Kidney (tissue), 14 donors: ENCODE data around the gene JTB. TPM values are rescaled to one million over a fixed set of nuclear protein-coding genes. Genes with fewer than 3 reads are reported as not detected.

Source experiments
- DNase-seq, 5 donors: peaks; one replicate each; pipeline ENCODE4 v3.0.0-alpha.2; 2013 to 2020
- FAIRE-seq: peaks from 2 replicates; lab custom pipeline; 2012; peaks lifted over from hg19 to GRCh38; lab: Jason Lieb, UNC
- H3K27ac ChIP-seq, 2 donors: one replicate each; pipeline ENCODE4 v1.7.0; 2013; ENCODE audit warnings: low read depth in 2 of 2, low read length in 2 of 2, inconsistent platforms in 1 of 2
- H3K27me3 ChIP-seq: one replicate; pipeline ENCODE4 v1.7.1; 2013; ENCODE audit warnings: low read length, inconsistent platforms; ENCODE audit not compliant: control insufficient read depth, insufficient read depth
- H3K36me3 ChIP-seq, 3 donors: one replicate each; pipeline versions ENCODE4 v1.7.0 to v1.7.1; 2013; ENCODE audit warnings: low read length in 3 of 3, control low read depth in 1 of 3, inconsistent platforms in 1 of 3; ENCODE audit not compliant: insufficient read depth in 3 of 3, control insufficient read depth in 2 of 3
- H3K4me1 ChIP-seq, 3 donors: one replicate each; pipeline versions ENCODE4 v1.7.0 to v1.7.1; 2013; ENCODE audit warnings: low read length in 3 of 3, inconsistent platforms in 1 of 3, low read depth in 1 of 3; ENCODE audit not compliant: control insufficient read depth in 2 of 3, insufficient read depth in 2 of 3
- H3K4me3 ChIP-seq, 3 donors: one replicate each; pipeline versions ENCODE4 v1.7.0 to v1.8.1; 2013; ENCODE audit warnings: low read length in 3 of 3, control low read depth in 1 of 3, inconsistent platforms in 1 of 3
- H3K9ac ChIP-seq, 3 donors: one replicate each; pipeline versions ENCODE4 v1.7.0 to v1.7.1; 2013; ENCODE audit warnings: low read length in 3 of 3, control low read depth in 1 of 3, inconsistent platforms in 1 of 3
- H3K9me3 ChIP-seq, 3 donors: one replicate each; pipeline versions ENCODE4 v1.7.0 to v1.7.1; 2013; ENCODE audit warnings: low read length in 3 of 3, control low read depth in 1 of 3, inconsistent platforms in 1 of 3; ENCODE audit not compliant: control insufficient read depth in 2 of 3, insufficient read depth in 1 of 3
- intact Hi-C: fragments of 100-400 bp; cut with DNase I; formaldehyde crosslinking; loops from one replicate; pipeline ENCODE4 v1.11.1; 2022
- polyA plus RNA-seq: library from polyadenylated mRNA; stranded (reverse); fragments of 350-450 nt; fragmentation: Illumina TruSeq; extraction: RNeasy Lipid Tissue Mini Kit (QIAGEN cat#74804); gene quantifications from one replicate; pipeline ENCODE4 v1.2.3, GENCODE V29; 2014; ENCODE audit warnings: low read depth, low replicate concordance; ENCODE audit not compliant: insufficient read depth
- total RNA-seq: library from RNA; stranded (reverse); fragmentation: NEBNext Ultra II Directional; extraction: Animal tissue kit (Norgen Biotek cat#: 25700); gene quantifications from one replicate; pipeline ENCODE4 v1.2.1, GENCODE V29; 2021
- TF ChIP-seq, protein P1 (sequence below): IDR thresholded peaks from 3 replicates; pipeline ENCODE4 v1.5.1; 2012; ENCODE audit warnings: mild to moderate bottlenecking, moderate library complexity, borderline replicate concordance; ENCODE audit not compliant: insufficient read depth; ENCODE audit errors: extremely low read depth
- donor health status: control.
- donor health status: control.
- donor health status: control.
- donor health status: control.
- donor health status: control.
- donor health status: DM: yes; HTN: yes; CAD: no.
- donor health status: Normal renal cell carcinoma (clear cell type).

JTB gene
- total and polyA plus RNA-seq, 2 donors from 2014 or later, result 97.0 to 188 TPM

DNA sequence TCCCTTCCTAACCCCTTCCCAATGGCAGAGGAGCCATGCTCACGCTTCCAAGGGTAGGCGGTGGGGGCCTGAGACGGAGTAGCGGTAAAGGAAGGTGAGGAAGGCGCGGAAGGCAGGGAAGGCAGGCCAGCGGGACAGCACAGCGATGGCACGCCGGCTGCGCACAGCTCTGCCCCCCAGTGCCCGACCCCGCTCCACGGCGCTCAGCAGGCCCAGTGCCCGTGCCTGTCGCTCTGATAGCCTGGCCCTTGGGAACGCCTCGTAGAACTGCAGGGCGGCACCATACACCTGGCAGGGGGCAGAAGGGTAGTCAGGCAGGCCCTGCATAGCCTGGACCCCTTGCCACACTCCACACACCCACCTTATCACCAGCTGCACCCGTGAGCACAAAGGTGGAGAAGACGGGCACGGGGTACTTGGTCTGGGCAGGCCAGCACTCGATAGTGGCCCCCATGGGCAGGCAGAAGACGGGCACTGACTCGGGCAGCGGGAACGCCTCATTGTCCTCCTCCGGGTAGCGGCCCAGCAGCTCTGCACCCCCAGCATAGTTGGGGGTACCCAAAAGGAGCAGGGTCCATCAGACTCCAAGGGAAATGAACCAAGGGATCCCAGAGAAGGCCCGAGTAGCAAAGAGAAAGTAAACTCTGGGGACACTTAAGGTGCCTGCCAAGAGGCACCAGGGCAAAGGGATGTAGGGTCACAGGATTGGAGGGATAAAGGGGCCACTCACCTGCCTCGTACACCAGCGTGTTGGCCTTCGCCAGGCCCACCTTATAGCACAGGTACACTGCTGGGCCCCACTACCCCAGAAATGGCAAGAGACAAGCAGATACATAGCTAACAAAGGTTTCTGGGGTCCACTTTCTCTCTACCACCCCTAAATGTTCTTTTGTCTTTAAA lies 35.4 kb downstream of the JTB start:
- FAIRE-seq (no peak), DNase-seq (peak in 2 of 5 donors; percentile 27 to 69)
- H3K9ac ChIP-seq, result no peak overlapping the region
- TF ChIP-seq, protein P1, sequence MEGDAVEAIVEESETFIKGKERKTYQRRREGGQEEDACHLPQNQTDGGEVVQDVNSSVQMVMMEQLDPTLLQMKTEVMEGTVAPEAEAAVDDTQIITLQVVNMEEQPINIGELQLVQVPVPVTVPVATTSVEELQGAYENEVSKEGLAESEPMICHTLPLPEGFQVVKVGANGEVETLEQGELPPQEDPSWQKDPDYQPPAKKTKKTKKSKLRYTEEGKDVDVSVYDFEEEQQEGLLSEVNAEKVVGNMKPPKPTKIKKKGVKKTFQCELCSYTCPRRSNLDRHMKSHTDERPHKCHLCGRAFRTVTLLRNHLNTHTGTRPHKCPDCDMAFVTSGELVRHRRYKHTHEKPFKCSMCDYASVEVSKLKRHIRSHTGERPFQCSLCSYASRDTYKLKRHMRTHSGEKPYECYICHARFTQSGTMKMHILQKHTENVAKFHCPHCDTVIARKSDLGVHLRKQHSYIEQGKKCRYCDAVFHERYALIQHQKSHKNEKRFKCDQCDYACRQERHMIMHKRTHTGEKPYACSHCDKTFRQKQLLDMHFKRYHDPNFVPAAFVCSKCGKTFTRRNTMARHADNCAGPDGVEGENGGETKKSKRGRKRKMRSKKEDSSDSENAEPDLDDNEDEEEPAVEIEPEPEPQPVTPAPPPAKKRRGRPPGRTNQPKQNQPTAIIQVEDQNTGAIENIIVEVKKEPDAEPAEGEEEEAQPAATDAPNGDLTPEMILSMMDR, result no peak
- H3K27ac ChIP-seq, result no peak overlapping the region
- no peak overlapping the region for H3K4me3 ChIP-seq
- peaks cover 0 to 16% (median 3%) of the 10 kb centered on the region in 3 donors for H3K4me1 ChIP-seq
- peaks cover 6 to 26% (median 11%) of the 10 kb centered on the region in 3 donors for H3K36me3 ChIP-seq
- no peaks in the 10 kb centered on the region for H3K27me3 ChIP-seq
- no peaks in the 10 kb centered on the region for H3K9me3 ChIP-seq
- intact Hi-C loops, result no loop called here

DNA sequence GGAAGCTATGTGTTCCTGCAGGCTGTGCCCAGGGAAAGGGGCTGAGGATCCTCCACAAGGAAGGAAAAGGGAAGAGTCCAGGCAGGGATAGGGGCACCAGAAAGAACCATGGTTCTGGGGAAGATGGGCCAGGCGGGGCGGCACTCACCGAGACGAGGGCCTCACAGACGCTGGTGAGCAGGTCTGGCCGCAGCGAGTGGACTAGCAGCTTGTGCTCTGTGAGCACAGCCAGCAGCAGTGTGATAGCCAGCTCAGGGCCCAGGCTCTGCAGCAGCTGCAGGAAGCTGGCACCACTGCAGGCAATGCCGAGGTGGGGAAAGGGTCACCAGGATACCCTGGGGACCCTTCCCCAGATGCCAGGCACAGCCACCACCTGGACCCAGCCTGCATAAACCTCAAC lies 36.7 kb downstream of the JTB start:
- DNase-seq (peak in 1 of 5 donors; percentile 68), FAIRE-seq (no peak)
- Histone ChIP-seq H3K4me1 (peaks cover 0 to 13% (median 3%) of the 10 kb centered on the region in 3 donors), H3K9me3 (no peaks in the 10 kb centered on the region), H3K9ac (no peak overlapping the region), H3K4me3 (no peak overlapping the region), H3K27me3 (no peaks in the 10 kb centered on the region), H3K27ac (no peak overlapping the region), H3K36me3 (peaks cover 6 to 38% (median 23%) of the 10 kb centered on the region in 3 donors)
- TF ChIP-seq, protein P1, result no peak
- intact Hi-C loops, result no loop called here

DNA sequence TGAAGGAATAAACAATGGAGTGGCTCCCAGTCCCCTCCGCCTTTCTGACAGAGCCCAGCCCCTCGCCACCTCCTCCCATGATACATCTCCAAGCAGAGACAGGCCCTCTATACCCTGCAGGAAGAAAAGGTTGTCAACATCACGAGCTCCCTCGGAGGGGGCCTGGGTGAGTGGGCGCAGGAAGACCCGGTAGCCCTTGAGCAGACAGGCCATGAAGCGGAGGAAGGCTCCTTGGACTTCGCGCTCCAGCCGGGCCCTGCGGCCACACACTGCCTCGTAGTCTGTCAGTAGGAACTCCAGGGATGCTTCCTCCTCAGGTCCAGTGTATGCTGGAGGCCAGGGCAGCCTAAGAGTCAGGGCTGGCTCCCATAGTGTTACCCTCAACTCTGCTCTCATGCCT lies 38.0 kb downstream of the JTB start:
- peaks cover 6 to 45% (median 27%) of the 10 kb centered on the region in 3 donors for H3K36me3 ChIP-seq
- H3K9ac ChIP-seq, result no peak overlapping the region
- FAIRE-seq (no peak), DNase-seq (peak in 1 of 5 donors; percentile 24)
- TF ChIP-seq, protein P1, result no peak
- H3K9me3 ChIP-seq, result no peaks in the 10 kb centered on the region
- H3K4me3 ChIP-seq, result no peak overlapping the region
- peaks cover 0 to 3% (median 3%) of the 10 kb centered on the region in 3 donors for H3K4me1 ChIP-seq
- intact Hi-C loops, result no loop called here
- H3K27me3 ChIP-seq, result no peaks in the 10 kb centered on the region
- no peak overlapping the region for H3K27ac ChIP-seq
